Fibroblast of lung (primary cell): ENCODE data around the gene SOX10. TPM values are rescaled to one million over a fixed set of nuclear protein-coding genes. Genes with fewer than 3 reads are reported as not detected.

Source experiments
- DNase-seq, 2 donors: peaks; one replicate each; pipeline versions ENCODE4 v3.0.0 to v3.0.0-alpha.2; 2010; ENCODE audit warnings: low read depth in 2 of 2
- H2AFZ ChIP-seq: 2 replicates; pipeline ENCODE4 v1.5.1; 2012; ENCODE audit warnings: low read length, control low read depth, inconsistent platforms
- H3K27ac ChIP-seq: 2 replicates; pipeline ENCODE4 v1.5.1; 2011; ENCODE audit warnings: low read length, control low read depth; ENCODE audit not compliant: insufficient read depth
- H3K27me3 ChIP-seq: 2 replicates; pipeline ENCODE4 v1.5.1; 2011; ENCODE audit warnings: mild to moderate bottlenecking, low read length; ENCODE audit not compliant: control insufficient read depth, insufficient read depth
- H3K36me3 ChIP-seq: 2 replicates; pipeline ENCODE4 v1.5.1; 2011; ENCODE audit warnings: low read length; ENCODE audit not compliant: control insufficient read depth, insufficient read depth
- H3K4me1 ChIP-seq: 2 replicates; pipeline ENCODE4 v1.5.1; 2011; ENCODE audit warnings: low read length; ENCODE audit not compliant: control insufficient read depth, insufficient read depth; ENCODE audit errors: extremely low read depth
- H3K4me2 ChIP-seq: 2 replicates; pipeline ENCODE4 v1.5.1; 2011; ENCODE audit warnings: low read length, control low read depth; ENCODE audit not compliant: insufficient read depth; ENCODE audit errors: extremely low read depth
- H3K4me3 ChIP-seq, 4 experiments: fragments of 200-600 bp in 1 of 4; sonication (generic) in 1 of 4; replicated peaks in 1 of 4; 2 replicates each; pipeline ENCODE4 v1.5.1; 2011 to 2016; ENCODE audit warnings: low read length in 4 of 4, low read depth in 3 of 4, mild to moderate bottlenecking in 3 of 4, control low read depth in 2 of 4, inconsistent platforms in 1 of 4, mixed read lengths in 1 of 4; ENCODE audit not compliant: insufficient read depth in 1 of 4; ENCODE audit errors: control extremely low read depth in 1 of 4
- H3K79me2 ChIP-seq: 2 replicates; pipeline ENCODE4 v1.5.1; 2012; ENCODE audit warnings: mild to moderate bottlenecking, low read length, inconsistent platforms; ENCODE audit not compliant: control insufficient read depth, insufficient read depth
- H3K9ac ChIP-seq: 2 replicates; pipeline ENCODE4 v1.5.1; 2011; ENCODE audit warnings: mild to moderate bottlenecking, low read length, control low read depth; ENCODE audit not compliant: insufficient read depth
- H3K9me3 ChIP-seq: 2 replicates; pipeline ENCODE4 v1.5.1; 2012; ENCODE audit warnings: low read depth, low read length; ENCODE audit not compliant: control insufficient read depth, insufficient read depth
- H4K20me1 ChIP-seq: 2 replicates; pipeline ENCODE4 v1.5.1; 2011; ENCODE audit warnings: low read length; ENCODE audit not compliant: control insufficient read depth, insufficient read depth; ENCODE audit errors: extremely low read depth
- CTCF ChIP-seq, 2 donors: IDR thresholded peaks in 1 of 2; conservative IDR thresholded peaks in 1 of 2; 1 replicate in 1 of 2; 2 replicates in 1 of 2; pipeline ENCODE4 v1.5.1; 2011 to 2012; ENCODE audit warnings: low read length in 2 of 2, control low read depth in 1 of 2, inconsistent platforms in 1 of 2, low read depth in 1 of 2, mild to moderate bottlenecking in 1 of 2
- EZH2 ChIP-seq: IDR thresholded peaks from 2 replicates; pipeline ENCODE4 v1.5.1; 2012; ENCODE audit warnings: low read length, control low read depth, mild to moderate bottlenecking; ENCODE audit errors: missing control alignments
- polyA plus RNA-seq, 2 donors: library from polyadenylated mRNA; depleted of rRNA in 1 of 2; stranded (reverse) in 1 of 2; unstranded in 1 of 2; fragments of >200 nt; gene quantifications; 2 replicates each; pipeline ENCODE4 v1.2.1, GENCODE V29; 2011 to 2012; ENCODE audit warnings: missing spikeins in 1 of 2
- total RNA-seq: library from RNA; depleted of rRNA; stranded (reverse); fragments of >200 nt; gene quantifications from 2 replicates; pipeline ENCODE4 v1.2.1, GENCODE V29; 2014

SOX10 gene
- total and polyA plus RNA-seq, 2 donors (not counting 1 experiment from before 2014, with no cell fraction given): not detected

GRCh38 chr22:37998543-37998942 is 14.2 kb upstream of the SOX10 start:
- Histone ChIP-seq H4K20me1 (no peaks in the 10 kb centered on the region), H3K4me1 (no peaks in the 10 kb centered on the region), H2AFZ (no peak overlapping the region), H3K9me3 (no peaks in the 10 kb centered on the region), H3K4me3 (no peak overlapping the region), H3K4me2 (no peak overlapping the region), H3K9ac (no peak overlapping the region), H3K27ac (no peak overlapping the region), H3K79me2 (no peaks in the 10 kb centered on the region), H3K27me3 (peaks cover 4% of the 10 kb centered on the region), H3K36me3 (no peaks in the 10 kb centered on the region)
- TF ChIP-seq EZH2: no peak
- TF ChIP-seq CTCF (conservative IDR thresholded peaks at IDR 0.05 in 1 of 2, IDR thresholded peaks at IDR 0.05 in 1 of 2; ENCODE audit: low read depth in 1 of 2, low read length in 2 of 2): no peak
- DNase-seq: peak in 1 of 2 donors; percentile 6

GRCh38 chr22:37996515-37997246 is 12.3 kb upstream of the SOX10 start:
- Histone ChIP-seq H3K4me2 (no peak overlapping the region), H3K4me1 (no peaks in the 10 kb centered on the region), H3K79me2 (no peaks in the 10 kb centered on the region), H4K20me1 (no peaks in the 10 kb centered on the region), H3K27me3 (peaks cover 4% of the 10 kb centered on the region), H2AFZ (no peak overlapping the region), H3K9me3 (no peaks in the 10 kb centered on the region), H3K9ac (no peak overlapping the region), H3K36me3 (no peaks in the 10 kb centered on the region), H3K4me3 (no peak overlapping the region), H3K27ac (no peak overlapping the region)
- DNase-seq: no peak
- no peak for TF ChIP-seq EZH2
- no peak for TF ChIP-seq CTCF (conservative IDR thresholded peaks at IDR 0.05 in 1 of 2, IDR thresholded peaks at IDR 0.05 in 1 of 2; ENCODE audit: low read depth in 1 of 2, low read length in 2 of 2)

- H3K4me2 ChIP-seq: no peak overlapping the region
- no peak overlapping the region for H3K9ac ChIP-seq
- no peak overlapping the region for H3K27ac ChIP-seq
- TF ChIP-seq EZH2 (no peak), CTCF (conservative IDR thresholded peaks at IDR 0.05 in 1 of 2, IDR thresholded peaks at IDR 0.05 in 1 of 2; ENCODE audit: low read depth in 1 of 2, low read length in 2 of 2) (no peak)
- DNase-seq: no peak
- H4K20me1 ChIP-seq: no peaks in the 10 kb centered on the region
- no peak overlapping the region for H2AFZ ChIP-seq
- H3K9me3 ChIP-seq: no peaks in the 10 kb centered on the region
- H3K4me1 ChIP-seq: no peaks in the 10 kb centered on the region
- peaks cover 4% of the 10 kb centered on the region for H3K27me3 ChIP-seq
- no peak overlapping the region for H3K4me3 ChIP-seq
- H3K79me2 ChIP-seq: no peaks in the 10 kb centered on the region
- no peaks in the 10 kb centered on the region for H3K36me3 ChIP-seq
Observed at GRCh38 chr22:37996079-37996478, 11.7 kb upstream of the SOX10 start.
